B cell (primary cell): ENCODE data around the gene ZNF683. TPM values are rescaled to one million over a fixed set of nuclear protein-coding genes. Genes with fewer than 3 reads are reported as not detected.

Experiments used
- ATAC-seq: fragments of 200-7000 bp; cut with Tn5 transposase; one replicate; pipeline ENCODE4 v1.10.0; 2021; ENCODE audit warnings: low read depth, mild to moderate bottlenecking, moderate number of reproducible peaks, moderate library complexity
- CTCF ChIA-PET: fragments of 350-600 bp; sonication (Branson Sonifier 250); formaldehyde crosslinking; loops from one replicate; lab custom pipeline; 2021; ENCODE audit warnings: antibody characterized with exemption, inconsistent platforms; lab: Charles Lee
- POLR2A ChIA-PET: fragments of 350-600 bp; sonication (Branson Sonifier 250); formaldehyde crosslinking; loops from one replicate; lab custom pipeline; 2021; ENCODE audit warnings: antibody characterized with exemption; lab: Charles Lee
- DNase-seq: peaks from one replicate; pipeline ENCODE4 v3.0.0; 2013
- H2AFZ ChIP-seq: 2 replicates; pipeline ENCODE4 v1.6.1; 2012; ENCODE audit warnings: mild to moderate bottlenecking, low read depth, low read length; ENCODE audit not compliant: insufficient read depth, poor library complexity, severe bottlenecking
- H3K27ac ChIP-seq, 2 donors: 1 replicate in 1 of 2; 2 replicates in 1 of 2; pipeline ENCODE4 v1.5.1; 2012 to 2013; ENCODE audit warnings: low read length in 2 of 2, mild to moderate bottlenecking in 2 of 2, moderate library complexity in 1 of 2
- H3K27me3 ChIP-seq, 4 experiments: fragments of 200-600 bp in 1 of 4; sonication (generic) in 1 of 4; replicated peaks in 1 of 4; 1 replicate in 2 of 4; 2 replicates in 2 of 4; pipeline versions ENCODE4 v1.6.1 to v1.7.0; 2013 to 2016; ENCODE audit warnings: low read length in 3 of 4, mild to moderate bottlenecking in 2 of 4, mixed read lengths in 1 of 4, moderate library complexity in 1 of 4; ENCODE audit not compliant: insufficient read depth in 4 of 4, control insufficient read depth in 3 of 4; ENCODE audit errors: control extremely low read depth in 1 of 4
- H3K36me3 ChIP-seq, 2 experiments: replicated peaks in 1 of 2; 1 replicate in 1 of 2; 2 replicates in 1 of 2; pipeline versions ENCODE4 v1.6.1 to v1.7.1; 2013; ENCODE audit warnings: low read length in 1 of 2; ENCODE audit not compliant: insufficient read depth in 2 of 2, control insufficient read depth in 1 of 2; ENCODE audit errors: control extremely low read depth in 1 of 2, extremely low read depth in 1 of 2
- H3K4me1 ChIP-seq, 2 donors: fragments of 200-600 bp in 1 of 2; sonication (generic) in 1 of 2; 1 replicate in 1 of 2; 2 replicates in 1 of 2; pipeline versions ENCODE4 v1.5.1 to v1.6.1; 2013 to 2017; ENCODE audit warnings: low read length in 2 of 2; ENCODE audit not compliant: control insufficient read depth in 2 of 2, insufficient read depth in 2 of 2
- H3K4me2 ChIP-seq: replicated peaks from 2 replicates; pipeline ENCODE3; 2012; ENCODE audit warnings: mild to moderate bottlenecking, low read depth, low read length; ENCODE audit not compliant: poor library complexity, severe bottlenecking
- H3K4me3 ChIP-seq, 5 experiments: fragments of 200-600 bp in 1 of 5; sonication (generic) in 1 of 5; 1 replicate in 3 of 5; 2 replicates in 2 of 5; pipeline versions ENCODE4 v1.5.1 to v1.7.0; 2011 to 2016; ENCODE audit warnings: low read length in 4 of 5, mild to moderate bottlenecking in 4 of 5, low read depth in 2 of 5, control low read depth in 1 of 5, moderate library complexity in 1 of 5; ENCODE audit not compliant: insufficient read depth in 1 of 5; ENCODE audit errors: control extremely low read depth in 1 of 5, extremely low read depth in 1 of 5
- H3K79me2 ChIP-seq: fragments of 200-600 bp; sonication (generic); one replicate; pipeline ENCODE4 v1.6.0; 2016; ENCODE audit warnings: low read length; ENCODE audit not compliant: control insufficient read depth, insufficient read depth
- H3K9ac ChIP-seq: fragments of 200-600 bp; sonication (generic); 2 replicates; pipeline ENCODE4 v1.6.1; 2017; ENCODE audit warnings: mild to moderate bottlenecking, low read length, moderate library complexity
- H3K9me3 ChIP-seq, 3 donors: one replicate each; pipeline versions ENCODE4 v1.6.1 to v1.7.1; 2013; ENCODE audit warnings: low read length in 2 of 3; ENCODE audit not compliant: control insufficient read depth in 2 of 3, insufficient read depth in 1 of 3; ENCODE audit errors: control extremely low read depth in 1 of 3
- H4K20me1 ChIP-seq: 2 replicates; pipeline ENCODE4 v1.6.0; 2012; ENCODE audit warnings: mild to moderate bottlenecking, low read length; ENCODE audit not compliant: insufficient read depth, control insufficient read depth, poor library complexity, severe bottlenecking
- H3K27ac Mint-ChIP-seq: one replicate; pipeline ENCODE4 v1.8.0; 2021; ENCODE audit warnings: mixed read lengths
- H3K27me3 Mint-ChIP-seq: one replicate; pipeline ENCODE4 v1.8.0; 2021; ENCODE audit warnings: mixed read lengths
- H3K4me1 Mint-ChIP-seq: one replicate; pipeline ENCODE4 v1.8.0; 2021; ENCODE audit warnings: mixed read lengths
- H3K4me3 Mint-ChIP-seq: one replicate; pipeline ENCODE4 v1.8.0; 2021; ENCODE audit warnings: mixed read lengths
- H3K9me3 Mint-ChIP-seq: one replicate; pipeline ENCODE4 v1.8.0; 2022; ENCODE audit warnings: mixed read lengths; ENCODE audit not compliant: insufficient read depth
- EZH2 ChIP-seq: IDR thresholded peaks from 2 replicates; pipeline ENCODE4 v1.6.1; 2012; ENCODE audit warnings: borderline replicate concordance, low read depth, mild to moderate bottlenecking, moderate library complexity, low read length; ENCODE audit not compliant: insufficient read depth, poor library complexity, severe bottlenecking
- WGBS: methylation state at CpG from one replicate; pipeline ENCODE4 v1.1.5; 2013; ENCODE audit warnings: missing lambda C conversion rate; ENCODE audit not compliant: insufficient coverage; 5-methylcytosine and 5-hydroxymethylcytosine counted together
- intact Hi-C: fragments of 100-400 bp; cut with micrococcal nuclease; formaldehyde crosslinking; loops from one replicate; pipeline ENCODE4 v1.10.0; 2022
- polyA plus RNA-seq: library from polyadenylated mRNA; depleted of rRNA; stranded (reverse); fragments of >200 nt; gene quantifications from 2 replicates; pipeline ENCODE4 v1.2.3, GENCODE V29; 2012
- total RNA-seq, 2 donors: library from RNA; stranded (reverse); fragments of 120-200 nt in 1 of 2; gene quantifications; 1 replicate in 1 of 2; 2 replicates in 1 of 2; pipeline versions ENCODE4 v1.2.3 to v1.2.4, GENCODE V29; 2013 to 2022
- TF ChIP-seq, protein P1 (sequence below): fragments of 200-600 bp; IDR thresholded peaks from one replicate; pipeline ENCODE4 v1.8.0; 2022; ENCODE audit warnings: antibody characterized with exemption, mild to moderate bottlenecking

Gene ZNF683
- total and polyA plus RNA-seq, 2 donors (not counting 1 experiment from before 2014, with no cell fraction given), result 0.45 to 0.67 TPM

DNA sequence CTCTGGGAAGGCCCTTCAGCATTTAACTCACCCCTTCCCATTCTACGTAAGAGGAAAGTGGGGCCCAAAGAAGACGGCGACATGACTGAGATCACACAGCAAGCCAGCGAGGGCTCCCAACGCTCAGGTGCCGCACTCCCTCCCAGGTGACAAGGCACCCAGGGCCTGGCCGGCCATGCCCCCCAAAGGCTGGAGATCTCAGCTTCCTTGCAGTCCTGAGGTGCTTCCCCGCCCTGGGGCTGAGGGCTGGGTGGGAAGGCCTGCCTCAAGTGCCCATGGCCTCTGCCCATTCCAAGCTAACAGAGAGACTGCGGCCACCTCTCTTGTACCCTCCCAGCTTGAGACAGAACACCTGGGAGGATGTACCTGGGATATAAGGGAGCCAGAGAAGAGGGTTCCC, 17.6 kb downstream of the ZNF683 start:
- no peaks in the 10 kb centered on the region for H3K79me2 ChIP-seq
- no peak overlapping the region for H3K9ac ChIP-seq
- ATAC-seq (no peak), DNase-seq (no peak)
- Mint-ChIP-seq H3K27ac (no peak overlapping the region), H3K9me3 (no peaks in the 10 kb centered on the region), H3K27me3 (peaks cover 16% of the 10 kb centered on the region), H3K4me1 (peaks cover 8% of the 10 kb centered on the region), H3K4me3 (no peak overlapping the region)
- H2AFZ ChIP-seq, result no peak overlapping the region
- no peak overlapping the region for H3K4me3 ChIP-seq
- no peak for TF ChIP-seq EZH2
- TF ChIP-seq, protein P1, sequence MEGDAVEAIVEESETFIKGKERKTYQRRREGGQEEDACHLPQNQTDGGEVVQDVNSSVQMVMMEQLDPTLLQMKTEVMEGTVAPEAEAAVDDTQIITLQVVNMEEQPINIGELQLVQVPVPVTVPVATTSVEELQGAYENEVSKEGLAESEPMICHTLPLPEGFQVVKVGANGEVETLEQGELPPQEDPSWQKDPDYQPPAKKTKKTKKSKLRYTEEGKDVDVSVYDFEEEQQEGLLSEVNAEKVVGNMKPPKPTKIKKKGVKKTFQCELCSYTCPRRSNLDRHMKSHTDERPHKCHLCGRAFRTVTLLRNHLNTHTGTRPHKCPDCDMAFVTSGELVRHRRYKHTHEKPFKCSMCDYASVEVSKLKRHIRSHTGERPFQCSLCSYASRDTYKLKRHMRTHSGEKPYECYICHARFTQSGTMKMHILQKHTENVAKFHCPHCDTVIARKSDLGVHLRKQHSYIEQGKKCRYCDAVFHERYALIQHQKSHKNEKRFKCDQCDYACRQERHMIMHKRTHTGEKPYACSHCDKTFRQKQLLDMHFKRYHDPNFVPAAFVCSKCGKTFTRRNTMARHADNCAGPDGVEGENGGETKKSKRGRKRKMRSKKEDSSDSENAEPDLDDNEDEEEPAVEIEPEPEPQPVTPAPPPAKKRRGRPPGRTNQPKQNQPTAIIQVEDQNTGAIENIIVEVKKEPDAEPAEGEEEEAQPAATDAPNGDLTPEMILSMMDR, result no peak
- ChIA-PET POLR2A (no interaction called here), CTCF (interaction anchor here (0.9 kb wide), 1 partner anchor 9 kb away, joined by 3 read pairs; no protein-coding TSS in a partner anchor)
- intact Hi-C loops, result no loop called here
- peaks cover 0 to 20% (median under 1%) of the 10 kb centered on the region in 4 experiments for H3K27me3 ChIP-seq
- H3K4me2 ChIP-seq, result no peak overlapping the region
- H4K20me1 ChIP-seq, result no peaks in the 10 kb centered on the region
- no peak overlapping the region for H3K27ac ChIP-seq
- no peaks in the 10 kb centered on the region for H3K36me3 ChIP-seq
- 88% methylated on average over 5 of the region's 9 CpGs for WGBS
- H3K4me1 ChIP-seq, result peaks cover 3% of the 10 kb centered on the region in 2 donors
- peaks cover 0 to 4% (median 0%) of the 10 kb centered on the region in 3 donors for H3K9me3 ChIP-seq

DNA sequence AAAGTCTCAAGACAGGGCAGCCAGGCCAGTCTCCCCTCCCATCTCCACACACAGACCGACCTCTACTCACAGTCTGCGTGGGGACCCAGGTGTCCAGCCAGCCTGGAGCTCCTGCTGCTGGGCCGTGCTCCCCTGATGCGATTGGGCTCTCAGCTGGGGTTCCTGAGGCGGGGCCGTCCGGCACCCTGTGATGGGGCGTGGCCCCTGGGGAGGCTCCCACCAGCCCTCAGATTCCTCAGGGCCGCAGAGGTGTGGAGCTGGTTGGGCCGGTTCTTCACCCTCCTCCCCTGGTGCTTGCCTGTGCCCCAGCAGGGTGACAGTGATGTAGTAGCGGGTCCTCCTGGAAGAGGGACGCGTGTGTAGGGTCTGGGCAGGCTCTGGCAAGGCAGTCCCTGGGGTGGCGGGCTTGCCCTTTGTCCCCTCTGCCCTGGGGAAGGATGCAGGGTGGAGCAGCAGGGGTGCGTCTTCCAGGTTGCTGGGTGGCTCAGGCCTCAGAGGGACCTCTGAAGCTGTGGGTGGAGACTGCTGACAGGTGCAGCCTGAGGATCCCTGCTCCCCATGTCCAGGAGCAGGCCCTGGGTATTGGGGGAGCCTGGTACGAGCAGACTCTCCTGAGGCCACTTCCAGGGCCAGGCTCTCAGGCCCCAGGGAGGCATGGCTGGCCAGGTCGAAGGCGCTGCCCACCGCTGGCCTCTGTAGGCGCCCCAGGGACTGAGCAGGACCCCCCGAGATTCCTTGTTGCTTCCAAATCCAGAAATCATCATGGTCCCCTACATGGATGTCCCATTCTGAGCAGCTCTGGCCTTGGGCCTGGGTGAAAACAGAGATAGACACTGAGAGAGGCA, 18.4 kb downstream of the ZNF683 start, which contains the start of gene CRYBG2:
Gene CRYBG2 (minus strand): TSS at position 155 of the 845 bp plus-strand sequence. CDS start 7,473 bp downstream, outside the sequence.
- ChIA-PET CTCF (interaction anchor here (0.7 to 0.9 kb wide), 2 partner anchors 10 to 43 kb away, joined by 3 read pairs; no protein-coding TSS in a partner anchor), POLR2A (no interaction called here)
- WGBS, result 91% methylated on average over 20 of the region's 21 CpGs
- Mint-ChIP-seq H3K4me3 (no peak within 1 kb of the TSS), H3K27me3 (peaks cover 15% of the 10 kb centered on the region), H3K27ac (no peak within 1 kb of the TSS), H3K9me3 (no peaks in the 10 kb centered on the region), H3K4me1 (peaks cover 3% of the 10 kb centered on the region)
- H4K20me1 ChIP-seq, result no peaks in the 10 kb centered on the region
- no peak for DNase-seq
- intact Hi-C loops, result no loop called here
- H3K27ac ChIP-seq, result no peak within 1 kb of the TSS
- no peak within 1 kb of the TSS for H3K9ac ChIP-seq
- H2AFZ ChIP-seq, result no peak within 1 kb of the TSS
- H3K4me3 ChIP-seq, result no peak within 1 kb of the TSS
- H3K9me3 ChIP-seq, result no peaks in the 10 kb centered on the region
- no peak within 1 kb of the TSS for H3K4me2 ChIP-seq
- peaks cover 0 to 13% (median 0%) of the 10 kb centered on the region in 4 experiments for H3K27me3 ChIP-seq
- no peak for ATAC-seq
- H3K36me3 ChIP-seq, result no peaks in the 10 kb centered on the region
- no peaks in the 10 kb centered on the region for H3K4me1 ChIP-seq
- TF ChIP-seq, protein P1, result no peak
- TF ChIP-seq EZH2, result no peak
- no peaks in the 10 kb centered on the region for H3K79me2 ChIP-seq
